Activated CD4-positive, alpha-beta T cell treated with anti-CD3 and anti-CD28 coated beads, Interleukin-2, amount 10 ng/mL, durations not matched to agents 24 days and 14 days (primary cell): ENCODE measurements around the gene CDC42EP2. TPM values are rescaled to one million over a fixed set of nuclear protein-coding genes. Genes with fewer than 3 reads are reported as not detected.
"Not testable (repeated sequence)": the region's sequence is repeated elsewhere in the genome, so short reads cannot be mapped to it uniquely, and the experiment has no call there.

ENCODE experiments used
- DNase-seq: peaks from one replicate; pipeline ENCODE4 v3.0.0; 2022
- H3K27ac Mint-ChIP-seq: one replicate; pipeline ENCODE4 v1.8.0; 2022; ENCODE audit warnings: mild to moderate bottlenecking, mixed read lengths
- H3K27me3 Mint-ChIP-seq: one replicate; pipeline ENCODE4 v1.8.0; 2022; ENCODE audit warnings: mixed read lengths
- H3K36me3 Mint-ChIP-seq: one replicate; pipeline ENCODE4 v1.8.0; 2022; ENCODE audit warnings: low read depth, mild to moderate bottlenecking, mixed read lengths
- H3K4me1 Mint-ChIP-seq: one replicate; pipeline ENCODE4 v1.8.0; 2021; ENCODE audit warnings: mixed read lengths
- H3K4me3 Mint-ChIP-seq: one replicate; pipeline ENCODE4 v1.8.0; 2022; ENCODE audit warnings: mild to moderate bottlenecking, moderate library complexity, mixed read lengths
- H3K9me3 Mint-ChIP-seq: one replicate; pipeline ENCODE4 v1.8.0; 2021; ENCODE audit warnings: mixed read lengths
- intact Hi-C: fragments of 100-400 bp; cut with micrococcal nuclease; formaldehyde crosslinking; loops from one replicate; pipeline ENCODE4 v1.15.1; 2023
- total RNA-seq: library from RNA; stranded (reverse); gene quantifications from 2 replicates; pipeline ENCODE4 v1.2.3, GENCODE V29; 2022

Gene CDC42EP2
- total RNA-seq, 1 donor from 2014 or later: 3.4 TPM

GRCh38 chr11:65320386-65321075 lies 5.9 kb downstream of the CDC42EP2 start:
- peaks cover 6% of the 10 kb centered on the region for H3K4me1 Mint-ChIP-seq
- no peaks in the 10 kb centered on the region for H3K9me3 Mint-ChIP-seq
- no peaks in the 10 kb centered on the region for H3K36me3 Mint-ChIP-seq
- no peak overlapping the region for H3K4me3 Mint-ChIP-seq
- H3K27ac Mint-ChIP-seq: no peak overlapping the region
- DNase-seq: no peak
- peaks cover 6% of the 10 kb centered on the region for H3K27me3 Mint-ChIP-seq
- intact Hi-C loops: no loop called here

GRCh38 chr11:65321076-65321475 lies 6.4 kb downstream of the CDC42EP2 start:
- H3K9me3 Mint-ChIP-seq: no peaks in the 10 kb centered on the region
- no peaks in the 10 kb centered on the region for H3K36me3 Mint-ChIP-seq
- peaks cover 5% of the 10 kb centered on the region for H3K27me3 Mint-ChIP-seq
- H3K4me1 Mint-ChIP-seq: peaks cover 2% of the 10 kb centered on the region
- DNase-seq: no peak
- intact Hi-C loops: no loop called here
- no peak overlapping the region for H3K27ac Mint-ChIP-seq
- no peak overlapping the region for H3K4me3 Mint-ChIP-seq

GRCh38 chr11:65321828-65322485 lies 7.3 kb downstream of the CDC42EP2 start:
- H3K4me1 Mint-ChIP-seq: no peaks in the 10 kb centered on the region
- H3K27ac Mint-ChIP-seq: no peak overlapping the region
- no peak for DNase-seq
- intact Hi-C loops: no loop called here
- H3K36me3 Mint-ChIP-seq: no peaks in the 10 kb centered on the region
- H3K9me3 Mint-ChIP-seq: no peaks in the 10 kb centered on the region
- no peak overlapping the region for H3K4me3 Mint-ChIP-seq
- peaks cover 3% of the 10 kb centered on the region for H3K27me3 Mint-ChIP-seq

GRCh38 chr11:65323813-65324212 lies 9.1 kb downstream of the CDC42EP2 start:
- DNase-seq: no peak

GRCh38 chr11:65325435-65325834 lies 10.8 kb downstream of the CDC42EP2 start:
- DNase-seq: no peak
- peaks cover 7% of the 10 kb centered on the region for H3K4me1 Mint-ChIP-seq
- no peak overlapping the region for H3K4me3 Mint-ChIP-seq
- intact Hi-C loops: no loop called here
- no peaks in the 10 kb centered on the region for H3K36me3 Mint-ChIP-seq
- no peaks in the 10 kb centered on the region for H3K9me3 Mint-ChIP-seq
- H3K27ac Mint-ChIP-seq: no peak overlapping the region
- peaks cover 3% of the 10 kb centered on the region for H3K27me3 Mint-ChIP-seq

More at GRCh38 chr11:65323813-65324212, 9.1 kb downstream of the CDC42EP2 start:
- no peaks in the 10 kb centered on the region for H3K36me3 Mint-ChIP-seq
- H3K4me3 Mint-ChIP-seq: no peak overlapping the region
- H3K4me1 Mint-ChIP-seq: no peaks in the 10 kb centered on the region
- intact Hi-C loops: no loop called here
- peaks cover 3% of the 10 kb centered on the region for H3K27me3 Mint-ChIP-seq
- no peaks in the 10 kb centered on the region for H3K9me3 Mint-ChIP-seq
- no peak overlapping the region for H3K27ac Mint-ChIP-seq

GRCh38 chr11:65327021-65327420 lies 12.4 kb downstream of the CDC42EP2 start:
- DNase-seq: no peak
- intact Hi-C loops: no loop called here
- H3K27me3 Mint-ChIP-seq: peaks cover 3% of the 10 kb centered on the region
- H3K9me3 Mint-ChIP-seq: no peaks in the 10 kb centered on the region
- H3K4me1 Mint-ChIP-seq: peaks cover 7% of the 10 kb centered on the region
- no peaks in the 10 kb centered on the region for H3K36me3 Mint-ChIP-seq
- H3K27ac Mint-ChIP-seq: no peak overlapping the region
- H3K4me3 Mint-ChIP-seq: no peak overlapping the region

- Mint-ChIP-seq H3K36me3 (peaks cover 3% of the 10 kb centered on the region), H3K9me3 (no peaks in the 10 kb centered on the region), H3K27ac (no peak overlapping the region), H3K4me1 (peaks cover 9% of the 10 kb centered on the region), H3K4me3 (no peak overlapping the region), H3K27me3 (peaks cover 3% of the 10 kb centered on the region)
- intact Hi-C loops: no loop called here
- DNase-seq: no peak
These were observed 14.8 kb downstream of the CDC42EP2 start for GRCh38 chr11:65329478-65329877.

GRCh38 chr11:65329944-65330403 lies 15.3 kb downstream of the CDC42EP2 start:
- Mint-ChIP-seq H3K36me3 (peaks cover 6% of the 10 kb centered on the region), H3K9me3 (no peaks in the 10 kb centered on the region), H3K4me1 (peaks cover 14% of the 10 kb centered on the region), H3K4me3 (no peak overlapping the region), H3K27ac (no peak overlapping the region), H3K27me3 (peaks cover 3% of the 10 kb centered on the region)
- intact Hi-C loops: loop anchor here (1.0 to 5.0 kb wide), 3 partner anchors 15 to 68 kb away; partner anchors contain the start of genes CDC42EP2 and POLA2
- peak; percentile 94 for DNase-seq

- Mint-ChIP-seq H3K4me1 (peaks cover 19% of the 10 kb centered on the region), H3K36me3 (peaks cover 12% of the 10 kb centered on the region), H3K27me3 (peaks cover 1% of the 10 kb centered on the region), H3K4me3 (no peak overlapping the region), H3K27ac (no peak overlapping the region), H3K9me3 (no peaks in the 10 kb centered on the region)
- intact Hi-C loops: loop anchor here (1.0 to 5.0 kb wide), 3 partner anchors 16 to 68 kb away; partner anchors contain the start of genes CDC42EP2 and POLA2
- no peak for DNase-seq
These were observed 15.9 kb downstream of the CDC42EP2 start for GRCh38 chr11:65330544-65330943.

GRCh38 chr11:65332591-65332990 lies 17.9 kb downstream of the CDC42EP2 start:
- not testable (repeated sequence) for H3K27ac Mint-ChIP-seq, H3K4me3 Mint-ChIP-seq, DNase-seq, H3K9me3 Mint-ChIP-seq, H3K27me3 Mint-ChIP-seq
- intact Hi-C loops: loop anchor here (5.0 kb wide), 1 partner anchor 70 kb away; the partner anchor contains the start of gene POLA2
- Mint-ChIP-seq H3K4me1 (peaks cover 21% of the 10 kb centered on the region), H3K36me3 (peaks cover 17% of the 10 kb centered on the region)

GRCh38 chr11:65334696-65335295 lies 20.1 kb downstream of the CDC42EP2 start:
- DNase-seq: no peak
- peaks cover 30% of the 10 kb centered on the region for H3K36me3 Mint-ChIP-seq
- H3K4me3 Mint-ChIP-seq: peak overlapping the region; percentile 94
- peaks cover 32% of the 10 kb centered on the region for H3K4me1 Mint-ChIP-seq
- peak overlapping the region; percentile 89 for H3K27ac Mint-ChIP-seq
- no peaks in the 10 kb centered on the region for H3K9me3 Mint-ChIP-seq
- no peaks in the 10 kb centered on the region for H3K27me3 Mint-ChIP-seq
- intact Hi-C loops: loop anchor here (5.0 kb wide), 1 partner anchor 72 kb away; the partner anchor contains the start of gene POLA2

- peaks cover 53% of the 10 kb centered on the region for H3K36me3 Mint-ChIP-seq
- no peak overlapping the region for H3K27ac Mint-ChIP-seq
- intact Hi-C loops: no loop called here
- peaks cover 33% of the 10 kb centered on the region for H3K4me1 Mint-ChIP-seq
- no peak overlapping the region for H3K4me3 Mint-ChIP-seq
- no peaks in the 10 kb centered on the region for H3K9me3 Mint-ChIP-seq
- DNase-seq: no peak
- H3K27me3 Mint-ChIP-seq: no peaks in the 10 kb centered on the region
These were observed 24.0 kb downstream of the CDC42EP2 start for GRCh38 chr11:65338676-65339075.

- intact Hi-C loops: no loop called here
- H3K4me3 Mint-ChIP-seq: no peak overlapping the region
- no peak overlapping the region for H3K27ac Mint-ChIP-seq
- no peaks in the 10 kb centered on the region for H3K27me3 Mint-ChIP-seq
- DNase-seq: no peak
- H3K4me1 Mint-ChIP-seq: peaks cover 25% of the 10 kb centered on the region
- peaks cover 59% of the 10 kb centered on the region for H3K36me3 Mint-ChIP-seq
- no peaks in the 10 kb centered on the region for H3K9me3 Mint-ChIP-seq
These were observed 25.6 kb downstream of the CDC42EP2 start for GRCh38 chr11:65340226-65340625.

- intact Hi-C loops: no loop called here
- no peaks in the 10 kb centered on the region for H3K27me3 Mint-ChIP-seq
- no peak for DNase-seq
- H3K27ac Mint-ChIP-seq: no peak overlapping the region
- H3K4me3 Mint-ChIP-seq: no peak overlapping the region
- H3K4me1 Mint-ChIP-seq: peaks cover 23% of the 10 kb centered on the region
- H3K36me3 Mint-ChIP-seq: peaks cover 67% of the 10 kb centered on the region
- H3K9me3 Mint-ChIP-seq: no peaks in the 10 kb centered on the region
These were observed 27.2 kb downstream of the CDC42EP2 start for GRCh38 chr11:65341856-65342255.
